ENCODE results near the gene ZNF750. TPM values are rescaled to one million over a fixed set of nuclear protein-coding genes. Genes with fewer than 3 reads are reported as not detected.

Gene ZNF750
- total and polyA plus RNA-seq, 7 donors, result 0.01 TPM; not detected in 6

DNA sequence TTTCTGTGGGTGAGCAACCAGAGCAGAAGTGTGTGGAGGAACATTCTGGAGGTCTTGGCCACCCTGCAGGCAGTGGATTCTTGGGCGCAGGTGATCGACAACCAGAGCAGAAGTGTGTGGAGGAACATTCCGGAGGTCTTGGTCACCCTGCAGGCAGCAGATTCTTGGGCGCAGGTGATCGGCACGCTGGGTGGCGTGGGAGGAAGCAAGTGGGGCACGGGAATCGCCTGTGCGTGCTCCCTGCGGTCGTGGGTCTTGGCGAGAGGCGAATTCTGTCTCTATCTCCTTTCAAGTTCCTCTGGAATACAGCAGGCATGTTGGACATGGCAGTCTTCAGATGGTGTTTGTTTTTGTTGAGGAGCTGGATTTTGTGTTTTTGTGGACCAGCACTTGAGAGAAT, 30.7 kb upstream of the ZNF750 start:
- H3K27me3 ChIP-seq, result no peaks in the 10 kb centered on the region
- no peak overlapping the region for H3K4me3 ChIP-seq
- peaks cover 0 to 28% (median 14%) of the 10 kb centered on the region in 4 donors for H3K36me3 ChIP-seq
- H3K27ac ChIP-seq, result no peak overlapping the region
- H3K4me1 ChIP-seq, result peaks cover 0 to 8% (median under 1%) of the 10 kb centered on the region in 4 donors
- DNase-seq, result no peak
- H3K9me3 ChIP-seq, result no peaks in the 10 kb centered on the region
- TF ChIP-seq EP300 (IDR thresholded peaks at IDR 0.05), result no peak
- TF ChIP-seq, protein P1, sequence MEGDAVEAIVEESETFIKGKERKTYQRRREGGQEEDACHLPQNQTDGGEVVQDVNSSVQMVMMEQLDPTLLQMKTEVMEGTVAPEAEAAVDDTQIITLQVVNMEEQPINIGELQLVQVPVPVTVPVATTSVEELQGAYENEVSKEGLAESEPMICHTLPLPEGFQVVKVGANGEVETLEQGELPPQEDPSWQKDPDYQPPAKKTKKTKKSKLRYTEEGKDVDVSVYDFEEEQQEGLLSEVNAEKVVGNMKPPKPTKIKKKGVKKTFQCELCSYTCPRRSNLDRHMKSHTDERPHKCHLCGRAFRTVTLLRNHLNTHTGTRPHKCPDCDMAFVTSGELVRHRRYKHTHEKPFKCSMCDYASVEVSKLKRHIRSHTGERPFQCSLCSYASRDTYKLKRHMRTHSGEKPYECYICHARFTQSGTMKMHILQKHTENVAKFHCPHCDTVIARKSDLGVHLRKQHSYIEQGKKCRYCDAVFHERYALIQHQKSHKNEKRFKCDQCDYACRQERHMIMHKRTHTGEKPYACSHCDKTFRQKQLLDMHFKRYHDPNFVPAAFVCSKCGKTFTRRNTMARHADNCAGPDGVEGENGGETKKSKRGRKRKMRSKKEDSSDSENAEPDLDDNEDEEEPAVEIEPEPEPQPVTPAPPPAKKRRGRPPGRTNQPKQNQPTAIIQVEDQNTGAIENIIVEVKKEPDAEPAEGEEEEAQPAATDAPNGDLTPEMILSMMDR (IDR thresholded peaks at IDR 0.05), result no peak
- TF ChIP-seq POLR2A (IDR thresholded peaks at IDR 0.05), result no peak
- TF ChIP-seq POLR2AphosphoS5 (IDR thresholded peaks at IDR 0.05), result no peak
- 94 to 97% methylated on average over 14 of the region's 14 CpGs for WGBS, 2 donors
- intact Hi-C loops (cut with DNase I), result loop anchor here (10.0 kb wide), 1 partner anchor 184 kb away; no protein-coding TSS in a partner anchor

DNA sequence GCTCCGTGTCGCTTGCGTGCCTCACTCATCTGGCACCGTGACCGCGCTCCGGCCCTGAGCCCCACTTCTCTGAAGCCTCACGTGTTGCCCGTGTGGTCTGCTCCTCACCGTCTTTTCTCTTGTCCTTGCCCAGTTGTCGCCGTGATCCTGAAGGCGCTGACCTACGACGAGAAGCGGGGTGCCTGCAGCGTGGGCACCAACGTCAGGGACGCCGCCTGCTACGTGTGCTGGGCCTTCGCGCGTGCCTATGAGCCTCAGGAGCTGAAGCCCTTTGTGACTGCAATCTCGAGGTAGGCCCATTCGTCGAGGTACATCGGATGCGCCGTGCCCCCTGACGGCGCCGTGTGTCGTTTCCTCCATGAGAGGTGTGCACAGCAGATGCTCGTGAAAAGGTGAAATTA, 30.3 kb upstream of the ZNF750 start:
- 91 to 92% methylated on average over 35 of the region's 35 CpGs for WGBS, 2 donors
- intact Hi-C loops (cut with DNase I), result loop anchor here (10.0 kb wide), 1 partner anchor 185 kb away; no protein-coding TSS in a partner anchor
- Histone ChIP-seq H3K9me3 (no peaks in the 10 kb centered on the region), H3K27ac (no peak overlapping the region), H3K36me3 (peaks cover 0 to 28% (median 14%) of the 10 kb centered on the region in 4 donors), H3K27me3 (no peaks in the 10 kb centered on the region), H3K4me1 (peaks cover 0 to 8% (median under 1%) of the 10 kb centered on the region in 4 donors), H3K4me3 (no peak overlapping the region)
- TF ChIP-seq, protein P1 (IDR thresholded peaks at IDR 0.05), result no peak
- TF ChIP-seq POLR2A (IDR thresholded peaks at IDR 0.05), result no peak
- TF ChIP-seq EP300 (IDR thresholded peaks at IDR 0.05), result no peak
- no peak for TF ChIP-seq POLR2AphosphoS5 (IDR thresholded peaks at IDR 0.05)
- DNase-seq, result no peak

DNA sequence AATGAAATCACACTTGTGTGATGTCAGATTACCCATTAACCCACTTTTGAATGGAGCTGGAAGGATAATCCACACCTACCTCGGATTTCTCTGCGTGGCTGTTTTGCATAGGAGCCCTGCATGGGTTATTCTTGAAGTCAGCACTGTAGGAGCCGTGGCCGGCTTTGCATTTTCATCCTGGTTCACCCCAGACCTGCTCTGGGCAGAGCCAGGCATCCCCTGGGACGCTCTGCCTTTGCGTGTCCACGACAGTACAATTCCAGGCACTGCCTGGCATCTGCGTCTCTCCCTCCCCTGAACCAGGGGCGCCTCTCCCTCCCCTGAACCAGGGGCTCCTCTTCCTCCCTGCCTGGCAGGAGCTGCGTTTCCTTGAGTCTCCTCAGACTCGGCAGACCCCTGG, 29.7 kb upstream of the ZNF750 start:
- Histone ChIP-seq H3K4me3 (no peak overlapping the region), H3K27me3 (no peaks in the 10 kb centered on the region), H3K9me3 (no peaks in the 10 kb centered on the region), H3K36me3 (peaks cover 0 to 28% (median 14%) of the 10 kb centered on the region in 4 donors), H3K27ac (no peak overlapping the region), H3K4me1 (peaks cover 0 to 13% (median 6%) of the 10 kb centered on the region in 4 donors)
- intact Hi-C loops (cut with DNase I), result no loop called here
- no peak for TF ChIP-seq EP300 (IDR thresholded peaks at IDR 0.05)
- TF ChIP-seq POLR2AphosphoS5 (IDR thresholded peaks at IDR 0.05), result no peak
- TF ChIP-seq, protein P1 (IDR thresholded peaks at IDR 0.05), result no peak
- TF ChIP-seq POLR2A (IDR thresholded peaks at IDR 0.05), result no peak
- DNase-seq, result no peak
- 92% methylated on average over 11 of the region's 11 CpGs for WGBS, 2 donors

DNA sequence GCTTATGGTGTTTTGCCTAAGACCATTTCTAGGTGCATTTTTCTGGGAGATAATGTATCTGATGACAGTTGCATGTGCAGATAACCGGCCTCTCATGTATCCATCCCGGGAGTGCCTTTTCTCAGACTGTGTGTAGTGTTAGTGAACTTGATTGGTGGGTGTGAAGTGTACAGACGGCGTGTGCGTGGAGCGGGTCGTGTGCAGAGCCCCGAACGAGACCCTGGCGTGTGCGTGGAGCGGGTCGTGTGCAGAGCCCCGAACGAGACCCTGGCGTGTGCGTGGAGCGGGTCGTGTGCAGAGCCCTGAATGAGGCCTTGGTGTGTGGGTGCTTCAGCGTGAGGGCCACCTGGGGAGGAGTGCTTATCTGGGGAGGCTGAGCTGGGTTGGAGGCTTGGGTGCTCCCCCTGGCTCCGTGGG, 28.9 kb upstream of the ZNF750 start:
- no peak overlapping the region for H3K4me3 ChIP-seq
- H3K4me1 ChIP-seq, result peaks cover 0 to 21% (median 13%) of the 10 kb centered on the region in 4 donors
- no peak for TF ChIP-seq POLR2AphosphoS5 (IDR thresholded peaks at IDR 0.05)
- no peak for TF ChIP-seq POLR2A (IDR thresholded peaks at IDR 0.05)
- TF ChIP-seq, protein P1 (IDR thresholded peaks at IDR 0.05), result no peak
- no peak for TF ChIP-seq EP300 (IDR thresholded peaks at IDR 0.05)

More for the DNA sequence above, 28.9 kb upstream of the ZNF750 start:
- DNase-seq, result no peak
- Histone ChIP-seq H3K27me3 (no peaks in the 10 kb centered on the region), H3K36me3 (peaks cover 0 to 28% (median 14%) of the 10 kb centered on the region in 4 donors), H3K9me3 (no peaks in the 10 kb centered on the region), H3K27ac (no peak overlapping the region)
- WGBS, 2 donors, result 92 to 96% methylated on average over 21 of the region's 21 CpGs
- intact Hi-C loops (cut with DNase I), result no loop called here
